Measurements from ENCODE around the gene DCAF5.

DCAF5 gene

DNA sequence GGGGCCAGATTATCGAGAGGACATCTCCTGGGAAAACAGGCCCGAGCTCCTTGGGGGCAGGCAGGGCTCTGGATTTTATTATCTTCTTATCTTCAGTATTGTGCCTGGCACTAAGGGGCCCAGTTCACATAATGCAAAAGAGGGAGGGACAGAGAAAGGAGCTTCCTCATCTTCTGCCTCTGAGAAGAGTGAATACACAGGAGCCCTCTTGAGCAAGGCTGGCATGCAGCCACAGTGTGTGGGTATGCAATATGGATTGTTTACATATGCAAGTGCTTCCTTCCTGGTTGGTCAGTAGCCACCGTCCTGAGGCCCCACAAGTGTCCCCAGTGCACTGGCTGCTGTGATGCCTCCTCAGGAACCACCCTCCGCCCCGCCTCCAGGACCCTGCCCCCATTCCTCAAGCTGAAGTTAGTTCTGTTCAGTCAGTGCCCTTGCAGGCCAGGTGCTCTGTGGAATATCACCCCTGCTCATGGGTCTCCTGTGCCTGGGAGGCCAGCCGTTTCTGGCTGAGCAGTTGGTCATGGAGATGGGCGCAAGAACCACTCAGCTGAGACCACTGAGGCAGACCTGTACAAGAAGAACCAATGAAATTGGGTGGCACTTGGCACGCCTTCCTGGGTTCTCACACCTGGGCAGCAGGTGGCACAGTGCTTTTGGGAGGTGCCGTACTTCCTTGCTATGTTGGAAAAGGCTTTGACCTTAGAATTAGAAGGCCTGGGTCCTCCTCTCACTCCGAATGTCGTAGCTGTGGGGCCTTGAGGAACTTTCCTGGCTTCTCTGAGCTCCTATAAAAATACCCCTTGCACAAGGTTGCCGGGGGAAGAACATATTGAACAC lies 138.8 kb downstream of the DCAF5 start:
- Histone ChIP-seq H3K4me1 (ENCODE audit: insufficient read depth, poor library complexity, severe bottlenecking) (peaks cover 5% of the 10 kb centered on the region), H3K36me3 (ENCODE audit: low read depth) (no peaks in the 10 kb centered on the region), H3K9me3 (ENCODE audit: severe bottlenecking) (no peaks in the 10 kb centered on the region), H3K4me3 (ENCODE audit: severe bottlenecking) (no peak overlapping the region), H3K27me3 (ENCODE audit: insufficient read depth, poor library complexity, severe bottlenecking) (no peaks in the 10 kb centered on the region), H3K27ac (ENCODE audit: poor library complexity, severe bottlenecking) (no peak overlapping the region)
- DNase-seq (ENCODE audit: low spot score), result peak; percentile 82
- ATAC-seq (ENCODE audit: low read depth), result peak; percentile 88
- TF ChIP-seq, protein P1, sequence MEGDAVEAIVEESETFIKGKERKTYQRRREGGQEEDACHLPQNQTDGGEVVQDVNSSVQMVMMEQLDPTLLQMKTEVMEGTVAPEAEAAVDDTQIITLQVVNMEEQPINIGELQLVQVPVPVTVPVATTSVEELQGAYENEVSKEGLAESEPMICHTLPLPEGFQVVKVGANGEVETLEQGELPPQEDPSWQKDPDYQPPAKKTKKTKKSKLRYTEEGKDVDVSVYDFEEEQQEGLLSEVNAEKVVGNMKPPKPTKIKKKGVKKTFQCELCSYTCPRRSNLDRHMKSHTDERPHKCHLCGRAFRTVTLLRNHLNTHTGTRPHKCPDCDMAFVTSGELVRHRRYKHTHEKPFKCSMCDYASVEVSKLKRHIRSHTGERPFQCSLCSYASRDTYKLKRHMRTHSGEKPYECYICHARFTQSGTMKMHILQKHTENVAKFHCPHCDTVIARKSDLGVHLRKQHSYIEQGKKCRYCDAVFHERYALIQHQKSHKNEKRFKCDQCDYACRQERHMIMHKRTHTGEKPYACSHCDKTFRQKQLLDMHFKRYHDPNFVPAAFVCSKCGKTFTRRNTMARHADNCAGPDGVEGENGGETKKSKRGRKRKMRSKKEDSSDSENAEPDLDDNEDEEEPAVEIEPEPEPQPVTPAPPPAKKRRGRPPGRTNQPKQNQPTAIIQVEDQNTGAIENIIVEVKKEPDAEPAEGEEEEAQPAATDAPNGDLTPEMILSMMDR (IDR thresholded peaks at IDR 0.05; ENCODE audit: poor library complexity, severe bottlenecking), result no peak

DNA sequence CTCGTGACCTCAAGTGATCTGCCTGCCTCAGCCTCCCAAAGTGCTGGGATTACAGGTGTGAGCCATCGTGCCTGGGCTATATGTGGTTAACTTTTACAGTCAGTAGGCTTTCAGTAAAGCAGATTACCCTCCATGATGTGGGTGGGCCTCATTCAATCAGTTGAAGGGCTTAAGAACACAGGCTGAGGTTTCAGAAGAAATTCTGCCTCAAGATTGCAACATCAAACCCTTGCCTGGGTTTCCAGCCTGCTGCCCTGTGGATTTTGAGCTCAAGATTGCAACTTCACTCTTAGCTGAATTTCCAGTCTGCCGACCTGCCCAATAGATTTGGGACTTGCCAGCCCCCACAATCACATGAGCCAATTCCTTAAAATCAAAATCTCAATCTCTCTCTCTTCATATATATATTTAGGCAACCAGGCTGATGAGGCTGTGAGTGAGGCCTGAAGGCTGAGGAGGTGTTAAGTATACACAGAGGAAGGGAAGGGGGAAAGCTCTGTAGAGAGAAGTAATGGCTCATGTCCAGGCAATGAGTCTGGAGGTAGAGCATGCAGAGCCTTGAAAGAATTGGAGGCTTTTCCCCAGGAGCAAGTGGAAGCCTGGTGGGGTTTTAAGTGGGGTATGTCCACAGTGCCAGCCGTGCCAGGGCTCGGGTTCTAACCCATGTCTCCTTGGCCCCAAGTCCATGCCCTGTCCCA lies 140.5 kb downstream of the DCAF5 start:
- TF ChIP-seq, protein P1 (IDR thresholded peaks at IDR 0.05; ENCODE audit: poor library complexity, severe bottlenecking), result no peak
- no peaks in the 10 kb centered on the region for H3K27me3 ChIP-seq (ENCODE audit: insufficient read depth, poor library complexity, severe bottlenecking)
- no peak overlapping the region for H3K4me3 ChIP-seq (ENCODE audit: severe bottlenecking)
- H3K4me1 ChIP-seq (ENCODE audit: insufficient read depth, poor library complexity, severe bottlenecking), result peaks cover 5% of the 10 kb centered on the region
- ATAC-seq (ENCODE audit: low read depth) (0 out of 3 replicates have a peak, but pooled peaks have one; percentile 19), DNase-seq (ENCODE audit: low spot score) (no peak)
- H3K9me3 ChIP-seq (ENCODE audit: severe bottlenecking), result no peaks in the 10 kb centered on the region
- H3K27ac ChIP-seq (ENCODE audit: poor library complexity, severe bottlenecking), result no peak overlapping the region
- H3K36me3 ChIP-seq (ENCODE audit: low read depth), result no peaks in the 10 kb centered on the region

DNA sequence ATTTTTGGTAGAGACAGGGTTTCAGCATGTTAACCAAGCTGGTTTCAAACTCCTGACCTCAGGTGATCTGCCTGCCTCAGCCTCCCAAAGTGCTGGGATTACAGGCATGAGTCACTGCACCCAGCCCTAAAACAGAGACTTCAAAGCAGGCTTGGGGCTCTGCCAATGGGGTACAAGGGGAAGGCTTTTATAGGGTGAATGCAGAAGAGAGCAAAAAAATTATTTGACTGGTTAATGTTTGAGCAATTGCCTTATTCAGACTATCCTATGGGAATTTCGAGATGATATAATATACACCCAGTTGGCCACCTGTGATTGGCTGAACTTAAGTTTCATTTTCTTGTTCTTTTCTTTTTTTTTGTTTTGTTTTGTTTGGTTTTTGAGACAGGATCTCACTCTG lies 142.3 kb downstream of the DCAF5 start:
- no peak for DNase-seq (ENCODE audit: low spot score)
- peaks cover 5% of the 10 kb centered on the region for H3K4me1 ChIP-seq (ENCODE audit: insufficient read depth, poor library complexity, severe bottlenecking)
- TF ChIP-seq, protein P1 (IDR thresholded peaks at IDR 0.05; ENCODE audit: poor library complexity, severe bottlenecking), result no peak

DNA sequence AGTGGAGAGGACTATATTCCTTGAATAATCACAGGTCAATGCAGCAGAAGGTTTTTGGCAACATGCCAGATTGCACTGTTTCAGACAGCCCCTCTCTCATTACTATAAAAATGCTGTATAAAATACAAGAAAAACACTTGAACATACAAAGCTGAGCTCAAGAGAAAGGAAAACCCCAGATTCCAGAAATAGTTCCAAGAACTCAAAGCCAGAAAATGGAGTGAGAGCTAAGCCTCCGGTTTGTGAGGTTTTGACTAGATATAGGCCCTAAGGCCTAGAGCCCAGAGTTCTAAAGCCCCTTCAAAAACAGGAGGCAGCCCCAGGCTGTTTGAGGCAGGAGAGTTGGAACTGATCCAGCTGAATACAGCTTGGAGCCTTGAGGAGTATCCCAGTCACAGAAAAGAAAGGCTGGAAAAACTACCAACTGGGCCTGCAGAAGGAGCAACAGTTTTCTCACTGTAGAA lies 144.5 kb downstream of the DCAF5 start:
- no peaks in the 10 kb centered on the region for H3K9me3 ChIP-seq (ENCODE audit: severe bottlenecking)
- H3K27ac ChIP-seq (ENCODE audit: poor library complexity, severe bottlenecking), result no peak overlapping the region
- H3K4me1 ChIP-seq (ENCODE audit: insufficient read depth, poor library complexity, severe bottlenecking), result peaks cover 13% of the 10 kb centered on the region
- no peaks in the 10 kb centered on the region for H3K36me3 ChIP-seq (ENCODE audit: low read depth)
- no peak for ATAC-seq (ENCODE audit: low read depth)
- TF ChIP-seq, protein P1 (IDR thresholded peaks at IDR 0.05; ENCODE audit: poor library complexity, severe bottlenecking), result no peak
- DNase-seq (ENCODE audit: low spot score), result no peak
- no peaks in the 10 kb centered on the region for H3K27me3 ChIP-seq (ENCODE audit: insufficient read depth, poor library complexity, severe bottlenecking)
- H3K4me3 ChIP-seq (ENCODE audit: severe bottlenecking), result no peak overlapping the region

More for the DNA sequence above, 142.3 kb downstream of the DCAF5 start:
- H3K9me3 ChIP-seq (ENCODE audit: severe bottlenecking), result no peaks in the 10 kb centered on the region
- no peak for ATAC-seq (ENCODE audit: low read depth)
- no peak overlapping the region for H3K27ac ChIP-seq (ENCODE audit: poor library complexity, severe bottlenecking)
- H3K36me3 ChIP-seq (ENCODE audit: low read depth), result no peaks in the 10 kb centered on the region
- H3K27me3 ChIP-seq (ENCODE audit: insufficient read depth, poor library complexity, severe bottlenecking), result no peaks in the 10 kb centered on the region
- no peak overlapping the region for H3K4me3 ChIP-seq (ENCODE audit: severe bottlenecking)
